AG10803 (cell line): ENCODE measurements around the gene PON3.
A peak's percentile ranks its signal among the peaks of the same experiment; 100 is the strongest.

ENCODE experiments used
- DNase-seq: peaks from one replicate; pipeline ENCODE4 v3.0.0; 2010; ENCODE audit warnings: low read depth
- H3K4me3 ChIP-seq: 2 replicates; pipeline ENCODE4 v1.5.1; 2011; ENCODE audit warnings: mild to moderate bottlenecking, low read length, control low read depth
- TF ChIP-seq, protein P1 (sequence below): conservative IDR thresholded peaks from 2 replicates; pipeline ENCODE4 v1.5.1; 2011; ENCODE audit warnings: mild to moderate bottlenecking, low read length, control low read depth, inconsistent platforms

The PON3 gene

DNA sequence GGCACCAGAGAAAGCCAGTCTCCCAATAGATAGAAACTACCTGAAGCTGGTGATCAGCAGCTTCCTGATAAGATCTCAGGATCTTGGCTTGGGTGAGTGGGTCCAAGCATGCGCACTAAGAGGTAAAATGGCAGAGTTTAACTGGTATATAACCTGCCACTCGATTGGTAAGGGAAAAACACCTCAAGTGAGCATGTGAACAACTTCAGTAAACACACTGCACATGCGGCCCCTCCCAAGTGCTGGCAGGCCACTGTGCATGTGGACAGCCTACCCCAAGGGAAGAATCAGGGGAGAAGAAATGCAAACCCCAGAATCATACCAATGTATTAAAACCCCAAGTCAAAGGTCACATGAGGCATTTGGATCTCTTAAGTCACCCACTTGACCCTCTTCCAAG is 54.1 kb downstream of the PON3 start:
- H3K4me3 ChIP-seq = no peak overlapping the region
- DNase-seq = no peak
- TF ChIP-seq, protein P1, sequence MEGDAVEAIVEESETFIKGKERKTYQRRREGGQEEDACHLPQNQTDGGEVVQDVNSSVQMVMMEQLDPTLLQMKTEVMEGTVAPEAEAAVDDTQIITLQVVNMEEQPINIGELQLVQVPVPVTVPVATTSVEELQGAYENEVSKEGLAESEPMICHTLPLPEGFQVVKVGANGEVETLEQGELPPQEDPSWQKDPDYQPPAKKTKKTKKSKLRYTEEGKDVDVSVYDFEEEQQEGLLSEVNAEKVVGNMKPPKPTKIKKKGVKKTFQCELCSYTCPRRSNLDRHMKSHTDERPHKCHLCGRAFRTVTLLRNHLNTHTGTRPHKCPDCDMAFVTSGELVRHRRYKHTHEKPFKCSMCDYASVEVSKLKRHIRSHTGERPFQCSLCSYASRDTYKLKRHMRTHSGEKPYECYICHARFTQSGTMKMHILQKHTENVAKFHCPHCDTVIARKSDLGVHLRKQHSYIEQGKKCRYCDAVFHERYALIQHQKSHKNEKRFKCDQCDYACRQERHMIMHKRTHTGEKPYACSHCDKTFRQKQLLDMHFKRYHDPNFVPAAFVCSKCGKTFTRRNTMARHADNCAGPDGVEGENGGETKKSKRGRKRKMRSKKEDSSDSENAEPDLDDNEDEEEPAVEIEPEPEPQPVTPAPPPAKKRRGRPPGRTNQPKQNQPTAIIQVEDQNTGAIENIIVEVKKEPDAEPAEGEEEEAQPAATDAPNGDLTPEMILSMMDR = no peak

DNA sequence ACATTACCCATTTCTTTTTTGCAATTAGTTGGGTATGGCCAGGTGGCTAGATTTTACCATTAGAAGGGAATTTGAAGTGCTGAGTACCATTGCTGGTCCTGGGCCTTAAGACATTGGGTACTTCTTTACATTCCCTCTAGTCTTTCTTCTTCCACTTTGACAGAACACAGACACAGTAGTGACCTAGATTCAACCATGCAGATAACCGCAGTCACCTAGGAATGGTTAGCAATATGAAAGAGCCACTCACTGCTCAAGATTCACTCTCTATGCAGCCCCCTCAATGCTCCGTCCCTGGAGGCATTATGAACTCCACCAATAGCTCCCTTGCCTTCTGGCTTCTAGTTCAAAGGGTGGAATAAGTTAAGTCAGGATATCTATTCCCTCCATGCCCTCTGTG is 55.7 kb downstream of the PON3 start:
- TF ChIP-seq, protein P1 = no peak

DNA sequence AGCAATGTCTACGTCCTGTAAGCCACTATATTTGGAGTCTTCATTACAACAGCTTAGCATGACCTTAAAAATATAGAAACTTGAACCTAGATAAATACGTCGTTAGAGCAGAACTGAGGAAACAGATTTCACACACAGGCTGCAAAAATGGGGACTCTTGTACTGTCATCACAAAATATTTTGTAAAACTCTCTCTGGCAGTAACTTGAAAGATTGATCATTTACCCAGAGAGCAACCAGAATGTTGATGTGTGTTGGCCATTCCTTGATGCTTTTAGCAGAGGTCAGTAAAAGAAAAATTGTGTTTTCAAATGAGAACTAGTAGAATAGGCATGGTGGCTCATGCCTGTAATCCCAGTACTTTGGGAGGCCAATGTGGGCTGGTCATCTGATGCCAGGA is 57.3 kb downstream of the PON3 start:
- TF ChIP-seq, protein P1 = no peak
- no peak for DNase-seq
- no peak overlapping the region for H3K4me3 ChIP-seq

More for the DNA sequence above, 55.7 kb downstream of the PON3 start:
- H3K4me3 ChIP-seq = no peak overlapping the region
- DNase-seq = no peak

DNA sequence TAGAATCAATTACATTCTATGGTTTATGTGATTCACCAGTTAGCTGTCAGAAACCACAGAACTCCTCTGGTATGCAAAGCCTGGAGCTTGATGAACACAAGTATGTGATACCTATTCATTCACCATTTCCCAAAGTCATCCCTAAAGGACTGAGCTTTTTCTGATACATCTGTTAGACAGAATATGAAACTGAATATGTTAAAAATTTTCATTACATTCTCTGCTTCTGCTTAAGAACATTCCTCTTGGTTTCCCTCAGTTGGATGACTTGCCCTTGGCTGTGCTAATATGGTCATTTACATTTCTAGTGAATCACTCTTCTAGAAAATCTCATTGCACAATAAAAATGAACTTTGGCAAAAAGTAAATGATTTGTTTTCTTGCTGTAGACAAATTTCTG is 61.1 kb downstream of the PON3 start:
- peak; percentile 88 for DNase-seq
- TF ChIP-seq, protein P1 = no peak
- H3K4me3 ChIP-seq = no peak overlapping the region

DNA sequence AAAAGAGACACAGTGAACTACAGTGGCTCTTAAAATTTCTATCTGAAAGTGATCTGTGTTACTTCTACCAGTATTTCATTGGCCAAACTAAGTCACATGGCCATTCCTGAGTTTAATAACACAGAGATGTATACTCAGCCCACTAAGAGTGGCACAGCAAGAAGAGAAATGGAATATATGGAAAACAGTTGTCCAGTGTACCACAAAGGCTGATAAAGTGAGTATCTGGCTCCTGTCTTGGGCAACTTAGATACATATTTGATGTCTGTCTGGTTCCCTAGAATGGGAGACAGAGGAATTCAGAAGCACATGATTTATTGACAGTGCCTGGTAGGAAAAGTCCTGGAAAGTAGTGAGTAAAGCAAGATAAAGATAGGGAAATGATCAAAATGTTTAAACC is 61.7 kb downstream of the PON3 start:
- TF ChIP-seq, protein P1 = no peak
- peak; percentile 7 for DNase-seq
- H3K4me3 ChIP-seq = no peak overlapping the region

DNA sequence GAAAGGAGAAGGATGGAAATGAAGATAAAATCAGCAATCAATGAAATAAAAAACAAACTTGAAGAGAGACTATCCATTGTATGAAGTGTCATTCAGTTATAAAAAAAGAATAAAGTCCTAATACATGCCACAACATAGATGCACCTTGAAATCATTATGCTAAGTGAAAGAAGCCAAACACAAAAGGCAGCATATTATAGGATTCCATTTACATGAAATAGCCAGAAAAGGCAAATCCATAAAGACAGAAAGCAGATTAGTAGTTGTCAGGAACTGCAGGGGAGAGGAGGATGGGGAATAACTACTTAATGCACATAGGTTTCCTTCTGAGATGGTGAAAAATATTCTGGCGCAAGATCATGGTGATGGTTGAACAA is 65.2 kb downstream of the PON3 start:
- no peak for DNase-seq
- TF ChIP-seq, protein P1 = no peak
- 0 out of 2 replicates have a peak overlapping the region, but pooled peaks have one; percentile 38 for H3K4me3 ChIP-seq

DNA sequence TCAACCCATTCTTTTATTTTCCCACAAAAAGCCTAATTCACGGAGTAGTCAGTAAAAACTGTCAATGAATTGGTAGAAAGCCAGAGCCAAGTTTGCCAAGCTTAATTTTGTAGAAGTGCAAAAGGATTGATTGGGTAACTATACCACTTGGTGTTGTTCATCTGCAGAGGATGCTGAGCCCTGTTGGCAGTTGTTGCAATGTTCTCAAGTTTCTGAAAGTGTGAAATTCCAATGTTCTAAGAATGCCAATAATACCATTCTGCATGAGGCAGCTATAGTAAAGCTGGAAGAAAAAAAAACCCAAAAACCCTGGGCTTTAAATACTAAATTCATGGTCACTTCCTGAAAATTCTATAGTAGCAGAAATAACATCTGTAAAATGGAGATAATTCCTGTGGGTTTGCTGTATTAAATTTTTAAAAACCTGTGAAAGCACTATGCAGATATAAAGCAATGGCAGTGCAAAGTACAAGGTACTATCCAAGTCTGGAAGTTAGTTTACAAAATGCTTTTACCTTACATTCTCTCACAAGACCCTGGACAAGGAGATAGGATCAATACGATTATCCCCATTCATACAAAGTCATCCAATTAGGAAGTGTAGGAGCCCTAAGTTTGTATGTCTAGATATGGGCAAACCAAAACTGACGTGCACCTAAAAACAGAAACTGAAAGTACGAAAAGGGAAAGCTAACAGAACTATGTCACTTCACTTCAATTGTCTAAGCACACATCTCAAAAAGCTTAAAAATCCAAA is 65.8 kb downstream of the PON3 start:
- TF ChIP-seq, protein P1 = no peak
- peak; percentile 54 for DNase-seq
- H3K4me3 ChIP-seq = peak overlapping the region; percentile 38
